Panc1 (cell line): Measurements from ENCODE around the gene IRX6. TPM values are rescaled to one million over a fixed set of nuclear protein-coding genes. Genes with fewer than 3 reads are reported as not detected.

Experiments
- ATAC-seq: fragments of 200-7000 bp; cut with Tn5 transposase; 2 replicates; pipeline ENCODE4 v1.9.1; 2020; ENCODE audit warnings: mild to moderate bottlenecking, moderate library complexity
- BruUV-seq: library from RNA; stranded (reverse); fragments of 400-500 nt; replicated peaks from 2 replicates; lab custom pipeline; 2021; lab: Mats Ljungman, UMichigan
- CTCF ChIA-PET: fragments of 300-600 bp; sonication (Branson Sonifier 250); formaldehyde crosslinking; loops from one replicate; lab custom pipeline; 2022; ENCODE audit warnings: antibody characterized with exemption; lab: Charles Lee
- POLR2A ChIA-PET: fragments of 300-600 bp; sonication (Branson Sonifier 250); formaldehyde crosslinking; loops from one replicate; lab custom pipeline; 2022; ENCODE audit warnings: antibody characterized with exemption; lab: Charles Lee
- DNase-seq: peaks from one replicate; pipeline ENCODE4 v3.0.0-alpha.2; 2010; ENCODE audit warnings: low read depth, low spot score
- H3K27ac ChIP-seq: 2 replicates; pipeline ENCODE4 v1.5.1; 2011; ENCODE audit warnings: mild to moderate bottlenecking, low read length, inconsistent platforms
- H3K27me3 ChIP-seq: fragments of 200-500 bp; sonication (Bioruptor generic); 2 replicates; pipeline ENCODE4 v1.6.0; 2014; ENCODE audit warnings: low read length, inconsistent platforms; ENCODE audit not compliant: control insufficient read depth, insufficient read depth
- H3K36me3 ChIP-seq: fragments of 200-500 bp; sonication (Bioruptor generic); 2 replicates; pipeline ENCODE4 v1.5.1; 2014; ENCODE audit warnings: inconsistent platforms, mild to moderate bottlenecking, low read length, moderate library complexity; ENCODE audit not compliant: control insufficient read depth, insufficient read depth
- H3K4me1 ChIP-seq: 2 replicates; pipeline ENCODE4 v1.5.1; 2011; ENCODE audit warnings: inconsistent platforms, mild to moderate bottlenecking, low read length, moderate library complexity; ENCODE audit not compliant: control insufficient read depth, insufficient read depth
- H3K4me3 ChIP-seq, 2 experiments: 2 replicates each; pipeline ENCODE4 v1.5.1; 2011 to 2012; ENCODE audit warnings: low read depth in 2 of 2, low read length in 2 of 2, mild to moderate bottlenecking in 2 of 2, inconsistent platforms in 1 of 2, moderate library complexity in 1 of 2
- H3K9me3 ChIP-seq: fragments of 200-500 bp; sonication (Bioruptor generic); 2 replicates; pipeline ENCODE4 v1.5.1; 2014; ENCODE audit warnings: low read depth, mild to moderate bottlenecking, inconsistent platforms, low read length, moderate library complexity; ENCODE audit not compliant: control insufficient read depth, insufficient read depth
- CTCF ChIP-seq: fragments of 450-650 bp; IDR thresholded peaks from 2 replicates; pipeline ENCODE4 v1.5.1; 2017; ENCODE audit warnings: mild to moderate bottlenecking
- POLR2AphosphoS5 ChIP-seq: IDR thresholded peaks from 2 replicates; pipeline ENCODE4 v1.6.1; 2012; ENCODE audit warnings: mild to moderate bottlenecking, low read depth, low read length, moderate library complexity
- REST ChIP-seq, 2 experiments: IDR thresholded peaks; 2 replicates each; pipeline ENCODE4 v1.6.1; 2011 to 2012; ENCODE audit warnings: low read depth in 2 of 2, control low read depth in 1 of 2, low read length in 1 of 2, mild to moderate bottlenecking in 1 of 2, moderate library complexity in 1 of 2; ENCODE audit not compliant: insufficient read depth in 1 of 2
- SIN3A ChIP-seq: IDR thresholded peaks from 2 replicates; pipeline ENCODE4 v1.6.1; 2012; ENCODE audit warnings: low read depth, mild to moderate bottlenecking, low read length, moderate library complexity, borderline replicate concordance; ENCODE audit not compliant: insufficient read depth
- TCF7L2 ChIP-seq: IDR thresholded peaks from 2 replicates; pipeline ENCODE4 v1.6.1; 2011; ENCODE audit warnings: mild to moderate bottlenecking, low read depth, low read length, inconsistent platforms
- in situ Hi-C: cut with HindIII; loops from 2 replicates; pipeline ENCODE4 v1.10.0; 2016; ENCODE audit warnings: low sequenced_read_pairs, low pct_unique_long_range_greater_than_20kb
- intact Hi-C: fragments of 100-400 bp; cut with micrococcal nuclease; formaldehyde crosslinking; loops from one replicate; pipeline ENCODE4 v1.10.0; 2022; ENCODE audit not compliant: unreplicated experiment
- total RNA-seq: library from RNA; stranded (reverse); gene quantifications from one replicate; pipeline ENCODE4 v1.2.1, GENCODE V29; 2021; ENCODE audit not compliant: unreplicated experiment

Gene IRX6
- total RNA-seq, 1 experiment from 2014 or later, result not detected

- intact Hi-C loops, result no loop called here
- CTCF ChIA-PET, result no interaction called here
- BruUV-seq, result no TSS peak
- POLR2A ChIA-PET, result no interaction called here
- no peaks in the 10 kb centered on the region for H3K4me1 ChIP-seq
- no peak for ATAC-seq
- H3K9me3 ChIP-seq, result no peaks in the 10 kb centered on the region
- H3K4me3 ChIP-seq, result no peak overlapping the region
- no peak for DNase-seq
- H3K27me3 ChIP-seq, result peaks cover 4% of the 10 kb centered on the region; the same call in 1 of the 2 replicates
- H3K27ac ChIP-seq, result no peak overlapping the region
- H3K36me3 ChIP-seq, result no peaks in the 10 kb centered on the region
- in situ Hi-C loops, result no loop called here
- TF ChIP-seq CTCF, result no peak
- no peak for TF ChIP-seq REST (IDR thresholded peaks at IDR 0.05; ENCODE audit: insufficient read depth in 1 of 2, low read depth in 2 of 2, low read length in 1 of 2)
- TF ChIP-seq POLR2AphosphoS5, result no peak
- TF ChIP-seq SIN3A, result no peak
- no peak for TF ChIP-seq TCF7L2
These were observed 2.5 kb downstream of the IRX6 start for GRCh38 chr16:55326261-55327092.

- Histone ChIP-seq H3K9me3 (no peaks in the 10 kb centered on the region), H3K27ac (no peak overlapping the region), H3K4me1 (no peaks in the 10 kb centered on the region), H3K36me3 (no peaks in the 10 kb centered on the region), H3K4me3 (no peak overlapping the region), H3K27me3 (peaks cover 2% of the 10 kb centered on the region; the same call in 1 of the 2 replicates)
- TF ChIP-seq CTCF (no peak), SIN3A (no peak), REST (IDR thresholded peaks at IDR 0.05; ENCODE audit: insufficient read depth in 1 of 2, low read depth in 2 of 2, low read length in 1 of 2) (no peak)
- CTCF ChIA-PET, result no interaction called here
- POLR2A ChIA-PET, result no interaction called here
- DNase-seq, result no peak
- in situ Hi-C loops (no loop called here), intact Hi-C loops (no loop called here)
- ATAC-seq, result no peak
- BruUV-seq, result no TSS peak
These were observed 4.9 kb downstream of the IRX6 start for GRCh38 chr16:55328611-55329569.
